Suprapubic skin (tissue), 4 donors: ENCODE results near the gene LGI1. TPM values are rescaled to one million over a fixed set of nuclear protein-coding genes. Genes with fewer than 3 reads are reported as not detected.

Source experiments
- DNase-seq, 2 donors: peaks; one replicate each; pipeline ENCODE4 v3.0.0-alpha.2; 2019; ENCODE audit warnings: low spot score in 2 of 2
- H3K27ac ChIP-seq: fragments of 200-600 bp; sonication (generic); one replicate; pipeline ENCODE4 v1.5.1; 2019
- H3K27me3 ChIP-seq: fragments of 200-600 bp; sonication (generic); one replicate; pipeline ENCODE4 v1.5.1; 2019
- H3K36me3 ChIP-seq: fragments of 200-600 bp; sonication (generic); one replicate; pipeline ENCODE4 v1.5.1; 2019
- H3K4me1 ChIP-seq: fragments of 200-600 bp; sonication (generic); one replicate; pipeline ENCODE4 v1.5.1; 2019
- H3K4me3 ChIP-seq: fragments of 200-600 bp; sonication (generic); one replicate; pipeline ENCODE4 v1.5.1; 2019; ENCODE audit warnings: mild to moderate bottlenecking
- H3K9me3 ChIP-seq: fragments of 200-600 bp; sonication (generic); one replicate; pipeline ENCODE4 v1.5.1; 2019
- EP300 ChIP-seq: sonication (generic); formaldehyde crosslinking; IDR thresholded peaks from one replicate; pipeline ENCODE4 v1.6.1; 2017; ENCODE audit warnings: antibody characterized with exemption
- POLR2A ChIP-seq, 2 donors: fragments of 450-650 bp; IDR thresholded peaks; one replicate each; pipeline ENCODE4 v1.6.1; 2017; ENCODE audit warnings: antibody characterized with exemption in 2 of 2, mild to moderate bottlenecking in 2 of 2, moderate library complexity in 2 of 2
- POLR2AphosphoS5 ChIP-seq, 3 donors: sonication (generic); formaldehyde crosslinking; IDR thresholded peaks; one replicate each; pipeline ENCODE4 v1.6.1; 2017; ENCODE audit warnings: antibody characterized with exemption in 3 of 3
- WGBS: methylation state at CpG from one replicate; pipeline ENCODE4 v1.1.5; 2018; 5-methylcytosine and 5-hydroxymethylcytosine counted together
- total RNA-seq, 4 donors: library from RNA; depleted of rRNA; stranded (reverse); fragments of >200 nt; gene quantifications; one replicate each; pipeline ENCODE4 v1.1.0, GENCODE V29; 2016
- TF ChIP-seq, protein P1 (sequence below), 2 donors: fragments of 200-600 bp in 1 of 2; fragments of 450-650 bp in 1 of 2; sonication (generic) in 1 of 2; IDR thresholded peaks; one replicate each; pipeline ENCODE4 v1.5.1; 2016 to 2019; ENCODE audit warnings: antibody characterized with exemption in 2 of 2, mild to moderate bottlenecking in 1 of 2, moderate library complexity in 1 of 2

The LGI1 gene
- total RNA-seq, 4 donors from 2014 or later = not detected

DNA sequence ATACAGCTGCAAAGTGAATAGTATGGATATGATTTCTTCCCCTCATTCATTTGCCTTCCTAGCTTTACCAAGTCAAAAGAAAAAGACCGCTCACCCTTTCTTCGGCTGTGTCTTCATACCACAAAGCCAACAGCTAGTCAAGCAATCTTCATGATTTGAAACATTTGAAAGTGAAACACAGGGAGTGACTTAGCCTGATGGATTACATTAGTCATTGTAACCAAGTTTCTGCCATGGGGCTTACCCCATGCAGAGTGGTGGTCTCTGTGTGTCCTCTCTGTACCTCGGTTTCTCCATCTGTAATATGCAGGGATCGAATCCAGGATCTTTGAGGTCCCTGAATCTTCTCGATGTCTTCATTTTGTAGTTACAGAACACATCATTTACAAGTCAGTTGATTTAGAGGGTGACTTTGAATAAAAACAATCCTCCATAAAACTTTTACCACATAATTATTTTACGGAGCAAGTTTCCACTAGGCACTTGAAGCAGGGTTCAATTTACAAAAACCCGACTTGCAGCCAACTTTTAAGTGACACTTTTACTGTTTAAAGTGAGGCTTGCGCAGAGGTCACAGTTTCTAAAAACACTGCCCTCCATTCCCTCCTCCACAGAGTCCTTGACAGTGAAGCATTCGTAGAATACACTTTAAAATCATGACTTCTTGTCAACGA lies 2.2 kb upstream of the LGI1 start:
- Histone ChIP-seq H3K36me3 (no peaks in the 10 kb centered on the region), H3K4me3 (no peak overlapping the region), H3K9me3 (no peaks in the 10 kb centered on the region), H3K4me1 (peaks cover 25% of the 10 kb centered on the region), H3K27ac (no peak overlapping the region), H3K27me3 (peaks cover under 1% of the 10 kb centered on the region)
- DNase-seq = no peak
- no peak for TF ChIP-seq EP300
- TF ChIP-seq, protein P1, sequence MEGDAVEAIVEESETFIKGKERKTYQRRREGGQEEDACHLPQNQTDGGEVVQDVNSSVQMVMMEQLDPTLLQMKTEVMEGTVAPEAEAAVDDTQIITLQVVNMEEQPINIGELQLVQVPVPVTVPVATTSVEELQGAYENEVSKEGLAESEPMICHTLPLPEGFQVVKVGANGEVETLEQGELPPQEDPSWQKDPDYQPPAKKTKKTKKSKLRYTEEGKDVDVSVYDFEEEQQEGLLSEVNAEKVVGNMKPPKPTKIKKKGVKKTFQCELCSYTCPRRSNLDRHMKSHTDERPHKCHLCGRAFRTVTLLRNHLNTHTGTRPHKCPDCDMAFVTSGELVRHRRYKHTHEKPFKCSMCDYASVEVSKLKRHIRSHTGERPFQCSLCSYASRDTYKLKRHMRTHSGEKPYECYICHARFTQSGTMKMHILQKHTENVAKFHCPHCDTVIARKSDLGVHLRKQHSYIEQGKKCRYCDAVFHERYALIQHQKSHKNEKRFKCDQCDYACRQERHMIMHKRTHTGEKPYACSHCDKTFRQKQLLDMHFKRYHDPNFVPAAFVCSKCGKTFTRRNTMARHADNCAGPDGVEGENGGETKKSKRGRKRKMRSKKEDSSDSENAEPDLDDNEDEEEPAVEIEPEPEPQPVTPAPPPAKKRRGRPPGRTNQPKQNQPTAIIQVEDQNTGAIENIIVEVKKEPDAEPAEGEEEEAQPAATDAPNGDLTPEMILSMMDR (IDR thresholded peaks at IDR 0.05) = no peak
- TF ChIP-seq POLR2A (IDR thresholded peaks at IDR 0.05) = no peak
- no peak for TF ChIP-seq POLR2AphosphoS5 (IDR thresholded peaks at IDR 0.05)
- WGBS = 63% methylated on average over 10 of the region's 10 CpGs

DNA sequence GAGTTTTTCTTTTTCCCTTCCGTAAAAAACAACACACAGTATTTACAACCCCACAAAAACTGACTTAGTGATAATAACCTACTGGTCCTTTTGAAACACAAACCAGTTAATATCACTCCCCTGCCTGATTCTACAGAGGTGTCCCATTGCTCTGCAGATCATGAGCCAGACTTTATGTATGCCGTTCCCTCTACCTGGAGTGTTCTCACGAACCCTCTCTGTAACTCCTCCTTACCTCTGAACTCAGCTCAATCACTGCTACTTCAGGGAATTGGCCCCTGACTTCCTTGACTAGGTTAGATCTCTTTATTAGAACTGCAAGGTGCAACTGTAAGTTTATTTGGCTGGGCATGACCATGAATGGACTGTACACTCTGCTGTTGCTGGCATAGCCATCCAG lies 1.6 kb upstream of the LGI1 start:
- peaks cover 6% of the 10 kb centered on the region for H3K27me3 ChIP-seq
- DNase-seq = no peak
- H3K36me3 ChIP-seq = no peaks in the 10 kb centered on the region
- H3K9me3 ChIP-seq = no peaks in the 10 kb centered on the region
- no peak for TF ChIP-seq POLR2AphosphoS5 (IDR thresholded peaks at IDR 0.05)
- TF ChIP-seq POLR2A (IDR thresholded peaks at IDR 0.05) = no peak
- TF ChIP-seq, protein P1 (IDR thresholded peaks at IDR 0.05) = no peak
- TF ChIP-seq EP300 = no peak
- 53% methylated on average over 3 of the region's 3 CpGs for WGBS
- H3K4me1 ChIP-seq = peaks cover 25% of the 10 kb centered on the region
- H3K27ac ChIP-seq = no peak overlapping the region
- H3K4me3 ChIP-seq = no peak overlapping the region

DNA sequence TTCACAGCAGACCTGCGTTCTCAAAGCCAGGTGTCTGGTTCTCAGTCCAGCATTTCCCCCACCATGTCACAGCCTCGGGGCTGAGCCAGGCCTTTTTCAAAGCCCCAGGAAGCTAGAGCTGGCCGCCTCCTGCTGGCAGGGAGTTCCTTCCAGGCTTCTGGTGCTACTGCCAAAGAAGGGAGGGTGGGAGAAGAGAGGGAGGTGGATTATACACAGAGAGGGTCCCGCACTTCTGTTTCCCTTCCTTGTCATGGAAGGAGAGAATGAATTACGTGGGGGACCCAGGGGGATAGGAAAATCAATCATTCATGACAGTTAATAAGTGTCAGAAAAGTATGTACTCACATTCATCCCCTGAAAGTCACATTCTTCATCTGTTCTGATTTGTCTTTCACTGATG lies 600 bp upstream of the LGI1 start:
- WGBS = 23% methylated on average over 5 of the region's 5 CpGs
- Histone ChIP-seq H3K36me3 (no peaks in the 10 kb centered on the region), H3K4me1 (peaks cover 18% of the 10 kb centered on the region), H3K9me3 (no peaks in the 10 kb centered on the region), H3K4me3 (no peak overlapping the region), H3K27me3 (peaks cover 7% of the 10 kb centered on the region), H3K27ac (no peak overlapping the region)
- TF ChIP-seq EP300 = no peak
- no peak for TF ChIP-seq POLR2AphosphoS5 (IDR thresholded peaks at IDR 0.05)
- TF ChIP-seq POLR2A (IDR thresholded peaks at IDR 0.05) = no peak
- TF ChIP-seq, protein P1 (IDR thresholded peaks at IDR 0.05) = no peak
- no peak for DNase-seq

DNA sequence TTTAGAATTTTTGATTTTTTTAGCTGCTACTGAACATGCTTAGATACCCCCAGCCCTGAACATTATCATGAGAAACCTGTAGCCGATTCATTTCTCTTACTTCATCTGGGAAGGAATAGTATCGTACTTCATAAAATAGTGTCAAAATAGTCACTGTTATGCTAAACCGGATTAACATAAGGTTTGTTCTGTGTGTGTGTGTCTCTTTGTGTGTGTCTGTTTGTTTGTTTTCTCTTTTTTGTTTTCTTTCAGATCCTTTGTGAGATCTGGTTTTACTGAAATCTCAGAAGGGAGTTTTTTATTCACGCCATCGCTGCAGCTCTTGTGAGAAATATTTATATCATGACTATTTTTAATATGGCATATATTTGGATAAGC lies 761 bp downstream of the LGI1 start:
- Histone ChIP-seq H3K36me3 (no peaks in the 10 kb centered on the region), H3K4me3 (no peak overlapping the region), H3K9me3 (no peaks in the 10 kb centered on the region), H3K4me1 (peaks cover 15% of the 10 kb centered on the region), H3K27ac (no peak overlapping the region), H3K27me3 (peaks cover 7% of the 10 kb centered on the region)
- TF ChIP-seq POLR2AphosphoS5 (IDR thresholded peaks at IDR 0.05) (no peak), POLR2A (IDR thresholded peaks at IDR 0.05) (no peak)
- TF ChIP-seq, protein P1 (IDR thresholded peaks at IDR 0.05) = no peak
- 39% methylated on average over 5 of the region's 5 CpGs for WGBS
- no peak for DNase-seq

DNA sequence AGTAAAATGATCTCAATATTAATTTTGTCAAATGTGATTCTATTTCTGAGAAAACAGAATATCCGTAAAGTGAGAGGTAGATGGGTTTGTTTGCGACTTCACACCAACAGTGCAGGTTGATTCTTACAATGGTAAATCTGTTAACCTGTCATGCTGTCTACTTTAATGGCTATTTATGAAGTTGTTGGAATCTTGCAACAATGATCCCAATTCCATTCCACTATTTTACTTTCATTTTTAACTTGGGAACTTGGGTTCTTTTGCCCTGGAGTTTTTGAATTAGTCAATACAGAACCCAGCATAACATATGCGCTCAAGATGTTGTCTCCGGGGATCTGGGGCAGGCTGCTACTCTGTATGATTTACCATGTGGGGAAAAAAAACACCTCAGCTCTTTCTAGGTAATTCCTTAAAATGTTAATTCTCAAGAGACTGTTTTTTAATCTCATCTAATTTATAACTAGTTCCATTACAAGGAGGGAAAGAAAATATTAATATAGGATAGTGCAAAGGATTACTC lies 1.2 kb downstream of the LGI1 start:
- Histone ChIP-seq H3K36me3 (no peaks in the 10 kb centered on the region), H3K27ac (no peak overlapping the region), H3K9me3 (no peaks in the 10 kb centered on the region), H3K27me3 (peaks cover 7% of the 10 kb centered on the region), H3K4me3 (no peak overlapping the region), H3K4me1 (peaks cover 15% of the 10 kb centered on the region)
- TF ChIP-seq, protein P1 (IDR thresholded peaks at IDR 0.05) = no peak
- TF ChIP-seq POLR2AphosphoS5 (IDR thresholded peaks at IDR 0.05) (no peak), EP300 (no peak), POLR2A (IDR thresholded peaks at IDR 0.05) (no peak)
- WGBS = 48% methylated on average over 4 of the region's 4 CpGs
- DNase-seq = no peak
